Dermis blood vessel endothelial cell (primary cell): ENCODE data around the gene HPSE. TPM values are rescaled to one million over a fixed set of nuclear protein-coding genes. Genes with fewer than 3 reads are reported as not detected.
"Not testable (repeated sequence)": the region's sequence is repeated elsewhere in the genome, so short reads cannot be mapped to it uniquely, and the experiment has no call there.

Experiments used
- DNase-seq: peaks from one replicate; pipeline ENCODE4 v3.0.0; 2010
- total RNA-seq: library from RNA; depleted of rRNA; stranded (reverse); fragments of >200 nt; gene quantifications from 2 replicates; pipeline ENCODE4 v1.2.3, GENCODE V29; 2014

The HPSE gene
- total RNA-seq, 1 donor from 2014 or later = 6.6 TPM

- DNase-seq = peak; percentile 53
Measured at GRCh38 chr4:83329521-83330110, 5.0 kb downstream of the HPSE start.

GRCh38 chr4:83328521-83329187, 6.0 kb downstream of the HPSE start:
- DNase-seq = peak; percentile 35

GRCh38 chr4:83326546-83326945, 8.1 kb downstream of the HPSE start:
- DNase-seq = no peak

- not testable (repeated sequence) for DNase-seq
Measured at GRCh38 chr4:83325306-83325705, 9.3 kb downstream of the HPSE start.

GRCh38 chr4:83323136-83323535, 11.5 kb downstream of the HPSE start:
- no peak for DNase-seq

GRCh38 chr4:83320548-83320947, 14.1 kb downstream of the HPSE start:
- DNase-seq = peak; percentile 87

- no peak for DNase-seq
Measured at GRCh38 chr4:83318666-83319065, 16.0 kb downstream of the HPSE start.

- DNase-seq = no peak
Measured at GRCh38 chr4:83317671-83318070, 17.0 kb downstream of the HPSE start.

- no peak for DNase-seq
Measured at GRCh38 chr4:83316459-83317165, 18.0 kb downstream of the HPSE start.

- DNase-seq = no peak
Measured at GRCh38 chr4:83315341-83315870, 19.2 kb downstream of the HPSE start.

GRCh38 chr4:83308672-83309071, 26.0 kb downstream of the HPSE start:
- no peak for DNase-seq

- DNase-seq = no peak
Measured at GRCh38 chr4:83307920-83308319, 26.7 kb downstream of the HPSE start.

- no peak for DNase-seq
Measured at GRCh38 chr4:83305187-83305586, 29.5 kb downstream of the HPSE start.

GRCh38 chr4:83297548-83298260, 36.9 kb downstream of the HPSE start:
- no peak for DNase-seq

GRCh38 chr4:83293305-83294046, 41.2 kb downstream of the HPSE start:
- DNase-seq = no peak

- DNase-seq = not testable (repeated sequence)
Measured at GRCh38 chr4:83290059-83290774, 44.4 kb downstream of the HPSE start.

- DNase-seq = not testable (repeated sequence)
Measured at GRCh38 chr4:83288381-83288780, 46.3 kb downstream of the HPSE start.

- DNase-seq = peak; percentile 71
Measured at GRCh38 chr4:83285055-83285407, 49.6 kb downstream of the HPSE start.

- DNase-seq = peak; percentile 97
Measured at GRCh38 chr4:83284193-83285054, 50.2 kb downstream of the HPSE start, which contains the start of gene COQ2. COQ2 (minus strand) TSS chr4:83284798; CDS start chr4:83284764, 34 bp downstream.

GRCh38 chr4:83283181-83283580, 51.5 kb downstream of the HPSE start:
- no peak for DNase-seq
